Gastroesophageal sphincter (tissue), 4 donors: Measurements from ENCODE around the gene SLC9A8. TPM values are rescaled to one million over a fixed set of nuclear protein-coding genes. Genes with fewer than 3 reads are reported as not detected.

ENCODE experiments used
- ATAC-seq: fragments of 150-250 bp; one replicate; pipeline ENCODE4 v1.9.1; 2016; ENCODE audit warnings: mild to moderate bottlenecking, moderate library complexity
- H3K27ac ChIP-seq, 4 donors: fragments of 200-600 bp; sonication (generic) in 3 of 4; 1 replicate in 3 of 4; 2 replicates in 1 of 4; pipeline ENCODE4 v1.5.1; 2016 to 2019
- H3K27me3 ChIP-seq: fragments of 200-600 bp; sonication (generic); one replicate; pipeline ENCODE4 v1.5.1; 2019
- H3K36me3 ChIP-seq, 2 donors: fragments of 200-600 bp; sonication (generic); one replicate each; pipeline ENCODE4 v1.5.1; 2019; ENCODE audit warnings: control low read depth in 1 of 2
- H3K4me1 ChIP-seq, 3 donors: fragments of 200-600 bp; sonication (generic); 1 replicate in 2 of 3; 2 replicates in 1 of 3; pipeline ENCODE4 v1.5.1; 2016 to 2019; ENCODE audit warnings: control low read depth in 2 of 3
- H3K4me3 ChIP-seq, 2 donors: fragments of 200-600 bp; sonication (generic); one replicate each; pipeline ENCODE4 v1.5.1; 2019; ENCODE audit warnings: mild to moderate bottlenecking in 1 of 2, moderate library complexity in 1 of 2
- H3K9me3 ChIP-seq, 3 donors: fragments of 200-600 bp; sonication (generic); one replicate each; pipeline ENCODE4 v1.5.1; 2017 to 2019; ENCODE audit warnings: control low read depth in 2 of 3
- EP300 ChIP-seq: sonication (generic); formaldehyde crosslinking; IDR thresholded peaks from one replicate; pipeline ENCODE4 v1.6.1; 2017; ENCODE audit warnings: antibody characterized with exemption, mild to moderate bottlenecking
- POLR2A ChIP-seq, 2 donors: fragments of 450-650 bp; IDR thresholded peaks; one replicate each; pipeline ENCODE4 v1.6.1; 2017; ENCODE audit warnings: antibody characterized with exemption in 2 of 2, mild to moderate bottlenecking in 2 of 2, moderate library complexity in 1 of 2
- POLR2AphosphoS5 ChIP-seq: sonication (generic); formaldehyde crosslinking; IDR thresholded peaks from one replicate; pipeline ENCODE4 v1.6.1; 2017; ENCODE audit warnings: antibody characterized with exemption
- WGBS, 2 donors: methylation state at CpG; one replicate each; pipeline ENCODE4 v1.1.5; 2018; ENCODE audit warnings: low coverage in 1 of 2; 5-methylcytosine and 5-hydroxymethylcytosine counted together
- total RNA-seq, 4 donors: library from RNA; depleted of rRNA; stranded (reverse); fragments of >200 nt; gene quantifications; one replicate each; pipeline ENCODE4 v1.1.0, GENCODE V29; 2016
- TF ChIP-seq, protein P1 (sequence below), 4 experiments: fragments of 200-600 bp in 2 of 4; fragments of 450-650 bp in 2 of 4; sonication (generic) in 1 of 4; IDR thresholded peaks; one replicate each; pipeline ENCODE4 v1.5.1; 2017 to 2019; ENCODE audit warnings: antibody characterized with exemption in 4 of 4, mild to moderate bottlenecking in 2 of 4, moderate library complexity in 2 of 4

SLC9A8 gene
- total RNA-seq, 4 donors from 2014 or later = 4.7 to 9.3 (median 7.5) TPM

DNA sequence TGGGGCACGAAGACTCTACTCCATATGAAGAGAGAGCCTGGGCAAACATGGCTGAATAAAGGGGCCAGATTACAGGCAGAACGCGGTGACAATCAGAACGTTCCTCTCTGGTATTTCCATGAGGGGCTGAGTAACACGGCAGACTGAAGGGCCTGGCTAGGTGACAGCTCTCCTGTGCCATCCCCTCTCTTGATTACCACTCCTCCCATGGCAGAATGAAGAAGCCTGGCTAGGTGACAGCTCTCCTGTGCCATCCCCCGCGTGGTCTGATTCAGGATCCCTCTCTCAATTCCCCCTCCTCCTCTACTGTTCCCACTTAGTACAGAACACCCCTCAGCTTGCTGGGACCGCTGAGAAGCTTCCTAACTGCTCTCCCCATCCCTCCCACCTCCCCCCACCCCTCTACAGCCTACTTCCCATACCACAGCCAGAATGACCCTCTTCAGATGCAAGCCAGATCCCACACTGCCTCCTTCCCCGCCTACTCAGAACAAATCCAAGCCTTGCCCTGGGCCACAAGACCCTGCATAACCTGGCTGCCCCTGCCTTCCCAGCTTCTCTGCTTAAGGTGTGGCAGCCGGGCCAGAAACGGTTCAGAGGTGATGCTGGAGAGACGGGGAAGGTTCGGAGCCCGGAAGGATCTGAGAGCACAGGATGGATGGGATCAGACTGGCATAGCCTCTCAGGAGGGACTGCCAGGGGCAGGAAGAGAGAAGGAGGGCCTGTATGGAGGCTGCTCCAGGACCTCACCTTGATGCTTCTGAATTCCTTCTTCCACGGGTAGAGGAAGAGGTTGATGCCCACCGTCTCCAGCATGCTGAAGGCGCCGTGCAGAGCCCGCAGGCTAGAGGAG is 95.0 kb downstream of the SLC9A8 start:
- H3K4me1 ChIP-seq = peaks cover 0 to 30% (median 0%) of the 10 kb centered on the region in 3 donors
- H3K27ac ChIP-seq = no peak overlapping the region
- H3K4me3 ChIP-seq = no peak overlapping the region
- H3K9me3 ChIP-seq = no peaks in the 10 kb centered on the region
- WGBS, 2 donors = 92% methylated on average over 5 of the region's 19 CpGs; no CpG with 5 or more reads in 1 of the 2 donors
- H3K36me3 ChIP-seq = peaks cover 0 to 74% of the 10 kb centered on the region in 2 donors
- H3K27me3 ChIP-seq = no peaks in the 10 kb centered on the region
- no peak for TF ChIP-seq EP300
- TF ChIP-seq POLR2A (IDR thresholded peaks at IDR 0.05) = no peak
- TF ChIP-seq, protein P1, sequence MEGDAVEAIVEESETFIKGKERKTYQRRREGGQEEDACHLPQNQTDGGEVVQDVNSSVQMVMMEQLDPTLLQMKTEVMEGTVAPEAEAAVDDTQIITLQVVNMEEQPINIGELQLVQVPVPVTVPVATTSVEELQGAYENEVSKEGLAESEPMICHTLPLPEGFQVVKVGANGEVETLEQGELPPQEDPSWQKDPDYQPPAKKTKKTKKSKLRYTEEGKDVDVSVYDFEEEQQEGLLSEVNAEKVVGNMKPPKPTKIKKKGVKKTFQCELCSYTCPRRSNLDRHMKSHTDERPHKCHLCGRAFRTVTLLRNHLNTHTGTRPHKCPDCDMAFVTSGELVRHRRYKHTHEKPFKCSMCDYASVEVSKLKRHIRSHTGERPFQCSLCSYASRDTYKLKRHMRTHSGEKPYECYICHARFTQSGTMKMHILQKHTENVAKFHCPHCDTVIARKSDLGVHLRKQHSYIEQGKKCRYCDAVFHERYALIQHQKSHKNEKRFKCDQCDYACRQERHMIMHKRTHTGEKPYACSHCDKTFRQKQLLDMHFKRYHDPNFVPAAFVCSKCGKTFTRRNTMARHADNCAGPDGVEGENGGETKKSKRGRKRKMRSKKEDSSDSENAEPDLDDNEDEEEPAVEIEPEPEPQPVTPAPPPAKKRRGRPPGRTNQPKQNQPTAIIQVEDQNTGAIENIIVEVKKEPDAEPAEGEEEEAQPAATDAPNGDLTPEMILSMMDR (IDR thresholded peaks at IDR 0.05) = no peak
- TF ChIP-seq POLR2AphosphoS5 = no peak
- no peak for ATAC-seq

DNA sequence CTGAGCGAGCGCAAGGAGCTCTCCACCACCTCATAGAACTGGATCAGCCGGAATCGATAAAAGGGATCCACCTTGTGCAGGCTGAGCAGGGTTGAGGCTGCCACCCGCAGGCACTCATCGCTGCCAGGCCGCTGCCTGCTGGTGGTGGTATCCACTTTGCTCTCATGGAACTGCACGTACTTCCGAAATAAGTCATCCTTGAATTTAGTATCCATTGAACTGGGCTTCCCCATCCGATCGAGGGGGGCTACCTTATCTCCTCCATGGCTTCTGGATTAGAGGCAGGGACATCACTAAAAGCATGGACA is 95.6 kb downstream of the SLC9A8 start:
- Histone ChIP-seq H3K9me3 (no peaks in the 10 kb centered on the region), H3K27ac (no peak overlapping the region), H3K4me3 (no peak overlapping the region), H3K27me3 (no peaks in the 10 kb centered on the region), H3K4me1 (peaks cover 0 to 35% (median 4%) of the 10 kb centered on the region in 3 donors), H3K36me3 (peaks cover 0 to 68% of the 10 kb centered on the region in 2 donors)
- 91% methylated on average over 4 of the region's 11 CpGs; no CpG with 5 or more reads in 1 of the 2 donors for WGBS, 2 donors
- TF ChIP-seq POLR2AphosphoS5 (no peak), EP300 (no peak), POLR2A (IDR thresholded peaks at IDR 0.05) (no peak)
- TF ChIP-seq, protein P1 (IDR thresholded peaks at IDR 0.05) = no peak
- ATAC-seq = no peak

- H3K4me1 ChIP-seq = peaks cover 0 to 50% (median 19%) of the 10 kb centered on the region in 3 donors
- no peak for TF ChIP-seq POLR2A (IDR thresholded peaks at IDR 0.05)
- TF ChIP-seq, protein P1 (IDR thresholded peaks at IDR 0.05) = peak in 1 of 4 experiments; percentile 23
- ATAC-seq = peak; percentile 47
- no peaks in the 10 kb centered on the region for H3K27me3 ChIP-seq
- peak overlapping the region in 2 of 4 donors; percentile 32 to 37 for H3K27ac ChIP-seq
- H3K9me3 ChIP-seq = no peaks in the 10 kb centered on the region
- peaks cover 0 to 55% of the 10 kb centered on the region in 2 donors for H3K36me3 ChIP-seq
- no peak overlapping the region for H3K4me3 ChIP-seq
- 58 to 59% methylated on average over 7 to 22 of the region's 28 CpGs for WGBS, 2 donors
Measured at GRCh38 chr20:49909499-49910339, 97.1 kb downstream of the SLC9A8 start.

GRCh38 chr20:49910340-49910706 is 97.7 kb downstream of the SLC9A8 start:
- no peak for ATAC-seq
- Histone ChIP-seq H3K27ac (peak overlapping the region in 1 of 4 donors; percentile 37), H3K4me3 (no peak overlapping the region), H3K9me3 (no peaks in the 10 kb centered on the region), H3K4me1 (peaks cover 0 to 53% (median 19%) of the 10 kb centered on the region in 3 donors), H3K36me3 (peaks cover 0 to 49% of the 10 kb centered on the region in 2 donors), H3K27me3 (no peaks in the 10 kb centered on the region)
- TF ChIP-seq POLR2A (IDR thresholded peaks at IDR 0.05) (no peak), POLR2AphosphoS5 (no peak), EP300 (no peak)
- TF ChIP-seq, protein P1 (IDR thresholded peaks at IDR 0.05) = no peak
- 69% methylated on average over 2 of the region's 4 CpGs; no CpG with 5 or more reads in 1 of the 2 donors for WGBS, 2 donors
